GM19023 (cell line): ENCODE results near the gene APOLD1.
"Not testable (repeated sequence)": the region's sequence is repeated elsewhere in the genome, so short reads cannot be mapped to it uniquely, and the experiment has no call there.

ENCODE experiments used
- ATAC-seq: cut with Tn5 transposase; IDR thresholded peaks from one replicate; pipeline ENCODE4 v1.9.1; 2021; ENCODE audit warnings: mild to moderate bottlenecking, moderate library complexity; ENCODE audit not compliant: unreplicated experiment

APOLD1 gene

DNA sequence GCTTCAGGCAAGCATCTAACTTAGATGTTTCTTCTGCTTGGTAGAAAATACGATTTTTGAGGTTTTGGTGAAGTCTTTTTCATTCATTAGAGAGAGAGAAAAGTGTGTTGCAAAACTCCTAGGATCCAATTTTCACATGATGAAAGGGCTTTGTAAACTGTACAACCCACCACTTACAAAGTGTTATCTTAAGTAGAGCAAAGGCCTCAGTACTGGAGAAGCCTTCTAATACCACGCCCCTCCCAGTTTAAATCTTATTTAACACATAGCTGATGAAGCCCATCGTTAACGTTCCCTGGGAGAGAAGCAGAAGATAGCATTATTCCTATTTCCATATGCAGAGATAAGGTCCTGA is 869 bp downstream of the APOLD1 start:
- ATAC-seq: peak; percentile 23

GRCh38 chr12:12786706-12787601 is 1.5 kb downstream of the APOLD1 start:
- peak; percentile 86 for ATAC-seq

GRCh38 chr12:12788131-12788530 is 2.7 kb downstream of the APOLD1 start:
- ATAC-seq: no peak

DNA sequence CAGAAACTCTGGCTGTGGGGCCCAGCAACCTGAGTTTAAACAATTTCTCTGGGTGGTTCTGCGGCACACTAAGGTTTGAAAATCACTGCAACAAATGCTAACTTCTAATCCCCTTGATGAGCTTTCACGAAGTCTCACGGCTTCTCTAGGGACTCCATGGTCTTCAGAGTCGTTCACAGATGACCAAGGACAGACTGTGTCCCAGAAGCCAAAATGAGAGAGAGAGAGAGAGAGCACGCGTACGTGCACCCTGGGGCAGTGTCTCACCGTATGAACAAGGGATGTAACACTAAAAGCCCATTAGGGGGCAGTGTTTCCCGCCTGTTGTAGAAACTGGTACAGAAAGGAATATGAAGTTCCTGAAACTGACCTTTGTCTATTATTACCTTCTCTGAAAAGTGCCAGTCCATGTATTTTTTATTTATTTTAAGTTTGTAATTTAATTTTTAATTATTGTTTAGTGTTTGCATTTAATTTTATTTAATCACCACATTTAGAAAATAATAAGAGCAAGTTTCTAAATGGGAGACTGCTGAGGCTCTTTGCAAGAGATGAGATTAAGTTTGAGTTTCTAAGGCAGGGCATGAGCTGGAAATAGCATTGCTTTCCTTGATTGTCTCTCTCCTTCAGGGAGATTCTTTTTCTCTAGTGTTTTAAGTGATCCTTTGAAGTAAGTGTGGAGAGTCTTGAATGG is 3.4 kb downstream of the APOLD1 start:
- ATAC-seq: peak; percentile 45

- ATAC-seq: no peak
These were observed 5.5 kb downstream of the APOLD1 start for GRCh38 chr12:12790956-12791355.

- ATAC-seq: no peak
These were observed 6.4 kb downstream of the APOLD1 start for GRCh38 chr12:12791756-12792369.

- no peak for ATAC-seq
These were observed 7.0 kb downstream of the APOLD1 start for GRCh38 chr12:12792421-12792820.

- ATAC-seq: no peak
These were observed 9.2 kb downstream of the APOLD1 start for GRCh38 chr12:12794686-12795085.

GRCh38 chr12:12796171-12796570 is 10.7 kb downstream of the APOLD1 start:
- no peak for ATAC-seq

GRCh38 chr12:12796928-12797793 is 11.7 kb downstream of the APOLD1 start:
- ATAC-seq: no peak

GRCh38 chr12:12797794-12798152 is 12.3 kb downstream of the APOLD1 start:
- no peak for ATAC-seq

- no peak for ATAC-seq
These were observed 13.0 kb downstream of the APOLD1 start for GRCh38 chr12:12798480-12798879.

DNA sequence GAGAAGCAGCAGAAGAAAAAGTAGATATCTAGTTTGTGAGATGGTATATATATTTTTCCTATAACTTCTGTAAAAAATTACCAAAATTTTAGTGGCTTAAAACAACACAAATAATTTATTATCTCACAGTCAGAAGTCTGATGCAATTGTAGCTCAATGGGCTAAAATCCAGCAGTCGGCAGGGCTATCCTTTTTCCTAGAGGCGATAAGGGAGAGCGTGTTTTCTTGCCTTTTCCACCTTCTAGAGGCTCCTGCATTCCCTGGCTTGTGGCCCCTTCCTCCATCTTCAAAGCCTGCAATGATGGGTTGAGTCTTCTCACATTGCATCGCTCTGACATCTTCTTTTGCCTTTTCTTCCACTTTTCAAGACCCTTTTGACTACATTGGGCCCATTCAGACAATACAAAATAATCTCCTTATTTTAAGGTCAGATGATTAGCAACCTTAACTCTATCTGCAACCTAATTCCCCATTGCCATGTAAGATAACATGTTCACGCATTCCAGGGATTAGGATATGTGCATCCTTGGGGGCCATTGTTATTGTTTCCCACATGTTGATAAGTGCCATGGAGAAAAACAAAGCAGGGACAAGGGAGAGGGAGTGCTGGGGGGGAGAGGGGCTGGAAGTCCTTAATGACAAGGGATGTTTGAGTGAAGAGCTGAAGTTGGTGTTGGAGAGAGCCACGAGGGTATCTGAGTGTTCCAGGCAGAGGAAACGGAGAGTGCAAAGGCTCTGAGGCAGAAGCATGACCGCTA is 13.9 kb downstream of the APOLD1 start:
- no peak for ATAC-seq

GRCh38 chr12:12800406-12801180 is 15.1 kb downstream of the APOLD1 start:
- ATAC-seq: no peak

DNA sequence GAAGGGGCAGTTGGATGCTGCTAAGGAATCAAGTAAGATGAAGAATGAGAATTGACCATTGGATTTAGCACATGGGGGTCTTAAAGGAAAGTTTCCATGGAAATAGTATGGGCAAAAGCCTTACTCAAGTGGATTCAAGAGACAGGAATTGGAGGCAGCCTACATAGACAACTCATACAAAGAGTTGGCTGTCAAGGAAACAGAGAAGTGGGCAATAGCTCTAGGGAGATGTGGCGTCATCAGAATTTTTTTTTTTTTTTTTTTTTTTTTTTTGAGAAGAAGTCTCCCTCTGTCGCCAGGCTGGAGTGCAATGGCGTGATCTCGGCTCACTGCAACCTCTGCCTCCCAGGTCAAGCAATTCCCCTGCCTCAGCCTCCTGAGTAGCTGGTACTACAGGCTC is 16.2 kb downstream of the APOLD1 start:
- not testable (repeated sequence) for ATAC-seq

DNA sequence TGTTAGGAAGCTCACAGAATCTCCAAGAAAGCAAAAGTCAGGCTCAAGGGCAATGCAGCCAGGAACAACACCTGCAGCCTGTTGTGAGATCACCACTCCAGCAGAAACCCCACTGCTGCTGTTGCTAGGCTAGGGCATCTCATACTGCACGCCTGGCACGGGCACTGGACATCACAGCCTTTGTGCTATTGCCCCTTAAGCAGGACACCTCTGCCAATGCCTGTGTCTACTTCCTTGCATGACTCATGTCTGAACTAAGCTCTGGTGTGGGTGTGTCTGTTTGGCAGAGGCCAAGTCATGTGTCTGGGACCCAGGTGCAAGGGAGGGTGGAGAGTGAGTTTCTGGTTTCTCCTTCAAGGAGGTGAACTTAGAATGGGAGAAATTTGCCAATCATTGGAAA is 17.7 kb downstream of the APOLD1 start:
- peak; percentile 80 for ATAC-seq

DNA sequence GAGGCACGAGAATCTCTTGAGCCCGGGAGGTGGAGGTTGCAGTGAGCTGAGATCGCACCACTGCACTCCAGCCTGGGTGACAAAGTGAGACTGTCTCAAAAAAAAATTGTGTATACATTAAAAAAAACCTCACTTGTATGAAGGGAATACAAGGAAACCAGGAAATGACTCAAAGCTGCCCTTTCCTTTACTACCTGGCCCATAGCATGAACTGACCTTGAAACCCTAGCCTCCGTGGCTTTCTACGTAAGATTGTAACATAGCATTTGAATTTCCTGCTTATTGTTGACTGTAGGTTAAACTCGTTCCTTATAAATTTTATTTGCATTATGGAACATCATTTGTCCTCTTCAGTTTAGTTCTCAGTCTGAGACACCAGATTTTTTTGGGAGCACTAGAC is 18.6 kb downstream of the APOLD1 start:
- no peak for ATAC-seq

GRCh38 chr12:12804432-12804886 is 19.0 kb downstream of the APOLD1 start:
- no peak for ATAC-seq

DNA sequence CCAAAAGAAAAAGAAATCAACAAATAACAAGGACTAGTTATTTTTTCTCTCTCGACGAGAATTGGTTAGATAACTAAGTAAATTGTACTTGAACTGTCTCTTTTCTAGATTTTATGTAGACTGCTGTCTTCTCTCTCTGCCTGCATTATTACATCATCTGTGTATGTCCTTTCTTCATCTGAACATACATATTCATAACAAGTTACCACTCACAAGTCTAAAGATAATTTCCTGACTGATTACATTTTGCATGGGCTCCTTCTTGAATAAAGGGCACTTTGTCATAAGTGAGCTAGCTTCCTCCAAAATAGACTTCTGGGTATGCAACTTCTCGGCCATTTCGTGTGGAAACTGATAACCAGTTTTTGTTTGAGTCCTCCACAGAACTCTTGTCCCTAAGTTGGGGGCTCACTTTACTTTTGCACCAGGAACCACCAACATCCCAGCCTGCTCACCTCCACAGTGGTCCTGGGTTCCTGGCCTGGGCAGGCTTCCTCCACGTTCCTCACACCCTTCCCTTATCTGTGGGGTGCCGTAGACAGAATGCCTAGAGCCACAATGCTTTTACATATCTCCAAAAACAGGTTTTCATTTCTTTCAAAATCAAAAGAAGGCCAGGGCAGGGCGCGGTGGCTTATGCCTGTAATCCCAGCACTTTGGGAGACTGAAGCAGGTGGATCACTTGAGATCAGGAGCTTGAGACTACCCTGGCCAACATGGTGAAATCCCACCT is 21.5 kb downstream of the APOLD1 start:
- no peak for ATAC-seq
